Measurements from ENCODE around the gene EFHC1. TPM values are rescaled to one million over a fixed set of nuclear protein-coding genes. Genes with fewer than 3 reads are reported as not detected.

The EFHC1 gene
- total RNA-seq, 1 experiment from 2014 or later = 13.2 TPM

DNA sequence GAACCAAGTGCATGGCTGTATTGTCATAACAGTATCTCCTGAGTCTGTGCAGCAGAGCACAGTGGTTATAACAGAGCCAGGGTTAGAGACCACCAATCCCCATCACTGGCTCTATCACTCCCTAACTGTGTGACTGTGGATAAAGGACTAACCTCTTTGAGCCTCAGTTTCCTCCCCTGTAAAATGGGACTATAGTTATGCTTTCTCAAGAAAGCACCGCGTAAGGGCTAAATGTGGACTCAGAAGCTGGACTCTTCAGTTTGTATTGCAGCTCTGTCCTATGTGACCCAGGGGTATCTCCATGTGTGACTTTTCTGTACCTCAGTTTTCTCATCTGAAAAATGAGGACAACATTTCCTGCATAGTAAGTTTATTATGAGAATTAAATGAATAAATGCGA is 96.8 kb downstream of the EFHC1 start:
- no peaks in the 10 kb centered on the region for H3K23me2 ChIP-seq (ENCODE audit: insufficient read length, low read depth, low read length, poor library complexity, severe bottlenecking)
- no peak for DNase-seq
- H4K8ac ChIP-seq (replicated peaks; ENCODE audit: insufficient read length, low read depth, low read length) = no peak overlapping the region
- H2BK20ac ChIP-seq (ENCODE audit: low read depth, low read length, poor library complexity, severe bottlenecking) = no peak overlapping the region
- H2BK15ac ChIP-seq (ENCODE audit: low read depth, low read length) = no peak overlapping the region
- H3K18ac ChIP-seq (ENCODE audit: insufficient read length, low read depth, low read length) = no peak overlapping the region
- H3K27me3 Mint-ChIP-seq (ENCODE audit: low read depth) = no peaks in the 10 kb centered on the region
- H3K9me3 ChIP-seq (ENCODE audit: control insufficient read depth, low read depth, low read length) = no peaks in the 10 kb centered on the region
- H3K4me1 ChIP-seq (ENCODE audit: insufficient read depth, low read length) = peaks cover 3% of the 10 kb centered on the region; the same call in 1 of the 2 replicates
- H3K4ac ChIP-seq (ENCODE audit: low read depth, low read length) = no peak overlapping the region
- no peak overlapping the region for H3K9ac ChIP-seq (ENCODE audit: extremely low read depth, insufficient read length, low read length)
- no peak overlapping the region for H4K5ac ChIP-seq (ENCODE audit: insufficient read length, low read depth, low read length)
- H2BK5ac ChIP-seq (ENCODE audit: insufficient read length, low read length) = no peak overlapping the region
- no peak overlapping the region for H2BK120ac ChIP-seq (ENCODE audit: low read depth, low read length, poor library complexity, severe bottlenecking)
- no peaks in the 10 kb centered on the region for H4K20me1 ChIP-seq (ENCODE audit: control insufficient read depth, insufficient read depth, insufficient read length)
- H3K4me2 ChIP-seq (ENCODE audit: insufficient read depth, insufficient read length, low read length) = no peak overlapping the region
- no peak overlapping the region for H3K4me3 Mint-ChIP-seq
- no peak overlapping the region for H2AFZ ChIP-seq (ENCODE audit: low read length)
- H3K23ac ChIP-seq (ENCODE audit: insufficient read length, low read depth, low read length) = no peak overlapping the region
- H3T11ph ChIP-seq (ENCODE audit: low read length) = no peak overlapping the region
- TF ChIP-seq CTCF (conservative IDR thresholded peaks at IDR 0.05) = no peak
- no peak overlapping the region for H3K27ac Mint-ChIP-seq
- H4K91ac ChIP-seq (ENCODE audit: insufficient read length, low read depth, low read length) = no peak overlapping the region
- H3K27ac ChIP-seq (ENCODE audit: insufficient read length, low read depth, low read length) = no peak overlapping the region
- no peak overlapping the region for H3K56ac ChIP-seq (ENCODE audit: insufficient read length, low read depth, low read length)
- no peaks in the 10 kb centered on the region for H3K79me1 ChIP-seq (ENCODE audit: insufficient read depth, low read depth, low read length, poor library complexity, severe bottlenecking)
- peaks cover 37 to 54% of the 10 kb centered on the region in 2 experiments for H3K4me1 Mint-ChIP-seq
- peaks cover 2% of the 10 kb centered on the region; the same call in 1 of the 2 replicates for H3K79me2 ChIP-seq (ENCODE audit: insufficient read depth, low read length)
- H3K27me3 ChIP-seq (ENCODE audit: insufficient read depth, low read length) = no peaks in the 10 kb centered on the region
- H2AK5ac ChIP-seq (ENCODE audit: insufficient read length, low read length) = no peak overlapping the region
- H3K14ac ChIP-seq (ENCODE audit: insufficient read depth, low read length) = no peak overlapping the region
- H2BK12ac ChIP-seq (ENCODE audit: insufficient read length, low read depth, low read length) = no peak overlapping the region
- WGBS (ENCODE audit: extremely low coverage, insufficient read length, low lambda C conversion rate) = no CpG with 5 or more reads among the region's 3 CpGs
- H3K9me3 Mint-ChIP-seq = no peaks in the 10 kb centered on the region
- H3K36me3 Mint-ChIP-seq (ENCODE audit: insufficient read depth in 1 of 3, low read depth in 3 of 3) = peaks cover 6 to 35% (median 9%) of the 10 kb centered on the region in 3 experiments; a peak in 4 of 7 replicates

Measured in H9 (cell line).